Epithelial cell of esophagus (primary cell): ENCODE data around the gene CDH4.

Experiments used
- DNase-seq: peaks from one replicate; pipeline ENCODE4 v3.0.0; 2010; ENCODE audit warnings: low read depth
- H3K4me3 ChIP-seq: 2 replicates; pipeline ENCODE4 v1.5.1; 2011; ENCODE audit warnings: mild to moderate bottlenecking, low read length, control low read depth
- TF ChIP-seq, protein P1 (sequence below): IDR thresholded peaks from 2 replicates; pipeline ENCODE4 v1.5.1; 2011; ENCODE audit warnings: low read depth, mild to moderate bottlenecking, low read length, control low read depth, inconsistent platforms; ENCODE audit not compliant: insufficient read depth; ENCODE audit errors: missing control alignments

The CDH4 gene

DNA sequence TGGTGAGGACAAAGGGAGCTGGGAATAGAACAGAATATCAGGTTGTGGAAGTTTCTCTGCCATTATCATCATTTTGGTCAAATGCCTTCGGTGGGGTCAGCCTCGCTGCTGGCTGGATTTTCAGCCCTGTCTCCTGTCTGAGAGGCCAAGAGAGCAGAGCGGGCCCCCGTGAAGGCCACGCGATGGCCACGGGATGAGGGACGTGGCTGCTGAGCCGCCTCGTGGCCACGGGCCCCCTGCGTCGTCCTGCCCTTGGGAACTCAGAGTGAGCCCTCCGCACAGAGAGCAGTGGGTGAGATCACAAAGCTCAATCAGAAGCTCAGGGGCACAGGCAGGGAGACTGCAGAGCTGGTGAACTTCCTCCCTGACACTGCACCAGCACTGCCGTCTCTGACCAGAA is 363.7 kb downstream of the CDH4 start:
- DNase-seq: no peak

DNA sequence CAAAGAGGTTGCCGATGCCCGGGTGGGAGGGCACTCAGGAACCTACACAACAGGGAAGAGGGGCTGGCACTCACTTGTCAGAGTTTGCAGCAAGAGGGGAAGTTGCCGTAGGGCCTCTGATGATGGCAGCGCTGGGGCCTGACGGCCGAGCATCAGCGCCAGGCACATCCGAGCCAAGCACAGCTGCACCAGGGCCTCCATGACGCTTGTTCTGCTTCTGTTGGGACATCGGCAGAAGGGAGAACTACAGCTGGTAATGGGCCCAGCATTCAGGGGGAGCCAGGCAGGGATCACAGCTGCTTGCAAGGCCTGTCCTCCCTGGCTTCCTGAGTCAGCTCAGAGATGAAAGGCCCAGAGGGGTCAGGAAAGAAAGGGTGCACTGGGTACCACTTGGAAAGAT is 367.7 kb downstream of the CDH4 start:
- TF ChIP-seq, protein P1, sequence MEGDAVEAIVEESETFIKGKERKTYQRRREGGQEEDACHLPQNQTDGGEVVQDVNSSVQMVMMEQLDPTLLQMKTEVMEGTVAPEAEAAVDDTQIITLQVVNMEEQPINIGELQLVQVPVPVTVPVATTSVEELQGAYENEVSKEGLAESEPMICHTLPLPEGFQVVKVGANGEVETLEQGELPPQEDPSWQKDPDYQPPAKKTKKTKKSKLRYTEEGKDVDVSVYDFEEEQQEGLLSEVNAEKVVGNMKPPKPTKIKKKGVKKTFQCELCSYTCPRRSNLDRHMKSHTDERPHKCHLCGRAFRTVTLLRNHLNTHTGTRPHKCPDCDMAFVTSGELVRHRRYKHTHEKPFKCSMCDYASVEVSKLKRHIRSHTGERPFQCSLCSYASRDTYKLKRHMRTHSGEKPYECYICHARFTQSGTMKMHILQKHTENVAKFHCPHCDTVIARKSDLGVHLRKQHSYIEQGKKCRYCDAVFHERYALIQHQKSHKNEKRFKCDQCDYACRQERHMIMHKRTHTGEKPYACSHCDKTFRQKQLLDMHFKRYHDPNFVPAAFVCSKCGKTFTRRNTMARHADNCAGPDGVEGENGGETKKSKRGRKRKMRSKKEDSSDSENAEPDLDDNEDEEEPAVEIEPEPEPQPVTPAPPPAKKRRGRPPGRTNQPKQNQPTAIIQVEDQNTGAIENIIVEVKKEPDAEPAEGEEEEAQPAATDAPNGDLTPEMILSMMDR: no peak
- no peak overlapping the region for H3K4me3 ChIP-seq
- no peak for DNase-seq

More for the DNA sequence above, 363.7 kb downstream of the CDH4 start:
- TF ChIP-seq, protein P1: no peak
- no peak overlapping the region for H3K4me3 ChIP-seq

DNA sequence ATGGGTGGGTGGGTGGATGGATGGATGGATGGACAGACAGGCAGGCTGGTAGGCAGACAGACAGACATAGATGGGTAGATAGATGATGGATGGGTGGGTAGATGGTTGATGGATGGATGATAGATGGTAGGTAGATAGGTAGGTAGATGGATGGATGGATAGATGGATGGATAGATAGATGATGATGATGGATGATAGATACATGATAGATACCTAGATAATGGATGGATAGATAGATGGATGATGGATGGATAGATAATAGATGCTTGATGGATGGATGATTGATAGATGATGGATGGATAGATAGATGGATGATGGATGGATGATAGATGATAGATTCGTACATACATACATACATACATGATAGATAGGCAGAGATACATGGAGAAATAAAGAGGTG is 368.1 kb downstream of the CDH4 start:
- TF ChIP-seq, protein P1: no peak
- H3K4me3 ChIP-seq: no peak overlapping the region
- DNase-seq: no peak

DNA sequence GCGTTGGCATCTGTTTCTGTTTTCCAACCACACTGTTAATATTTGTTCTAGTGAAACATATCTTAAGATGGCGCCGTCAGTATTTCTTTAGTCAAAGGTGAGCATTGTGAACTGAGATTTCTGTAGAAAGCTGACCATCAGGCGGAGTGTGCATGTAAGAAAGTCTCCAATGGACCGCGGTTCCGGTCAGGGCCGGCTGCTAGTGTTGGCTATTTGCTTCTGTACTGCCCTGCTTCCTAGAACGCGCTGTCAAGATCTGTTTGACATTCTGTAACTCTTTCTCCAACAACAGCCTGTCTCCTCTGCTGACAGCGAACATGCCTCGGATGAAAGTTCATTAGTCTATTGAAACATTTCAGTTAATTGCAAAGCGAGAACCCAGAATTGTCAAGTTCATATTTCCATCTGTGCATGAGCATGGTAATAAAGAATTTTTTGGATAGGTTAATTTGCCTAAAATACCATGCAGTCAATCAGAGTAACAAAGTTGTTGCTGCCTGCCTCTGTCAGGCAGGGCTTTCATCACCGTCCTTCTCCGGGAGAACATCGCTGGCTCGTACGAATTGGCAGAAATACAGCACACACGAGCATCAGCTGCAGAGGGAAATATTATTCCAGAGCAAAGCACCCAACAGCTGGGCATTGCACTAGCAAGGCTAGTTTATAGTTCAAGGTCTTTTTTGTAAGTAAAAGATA is 369.1 kb downstream of the CDH4 start:
- DNase-seq: no peak
- TF ChIP-seq, protein P1: no peak
- no peak overlapping the region for H3K4me3 ChIP-seq

DNA sequence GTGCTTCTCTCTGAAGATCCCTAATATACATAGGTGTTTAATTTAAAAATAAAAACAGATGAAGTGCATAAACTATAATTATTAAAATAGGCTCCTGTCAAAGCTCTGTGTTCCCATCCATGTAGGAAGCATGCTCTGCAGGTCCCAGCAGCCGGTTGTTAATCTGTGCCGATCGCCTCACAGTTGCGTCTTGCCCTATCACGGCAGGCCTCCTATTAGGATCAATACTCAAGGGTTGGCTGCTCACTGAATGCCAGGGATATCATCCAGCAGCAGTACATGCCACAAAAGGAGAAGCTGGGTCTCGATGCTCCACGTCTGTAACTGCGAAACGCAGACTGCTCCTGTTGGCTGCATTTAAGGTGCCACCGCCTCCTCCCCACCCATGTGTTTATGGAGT is 369.8 kb downstream of the CDH4 start:
- DNase-seq: no peak
- TF ChIP-seq, protein P1: no peak
- no peak overlapping the region for H3K4me3 ChIP-seq

DNA sequence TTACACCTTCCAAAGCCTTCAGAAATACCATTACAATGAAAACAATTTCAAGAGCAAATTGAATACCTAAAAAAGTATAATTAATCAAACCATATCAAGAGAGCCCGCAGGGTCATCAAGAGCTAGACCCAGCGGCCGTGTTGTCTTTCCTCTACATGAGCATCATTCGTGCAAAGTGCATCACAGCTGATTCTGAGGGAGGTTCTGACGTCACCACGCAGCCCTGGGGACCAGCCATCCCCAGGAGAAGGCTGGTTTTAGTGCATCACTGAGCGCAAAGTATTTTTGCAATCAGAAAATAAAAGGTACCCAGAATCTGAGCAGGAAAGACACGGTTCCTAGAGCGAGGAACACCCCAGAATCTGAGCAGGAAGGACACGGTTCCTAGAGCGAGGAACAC is 371.4 kb downstream of the CDH4 start:
- H3K4me3 ChIP-seq: no peak overlapping the region
- TF ChIP-seq, protein P1: no peak
- no peak for DNase-seq

DNA sequence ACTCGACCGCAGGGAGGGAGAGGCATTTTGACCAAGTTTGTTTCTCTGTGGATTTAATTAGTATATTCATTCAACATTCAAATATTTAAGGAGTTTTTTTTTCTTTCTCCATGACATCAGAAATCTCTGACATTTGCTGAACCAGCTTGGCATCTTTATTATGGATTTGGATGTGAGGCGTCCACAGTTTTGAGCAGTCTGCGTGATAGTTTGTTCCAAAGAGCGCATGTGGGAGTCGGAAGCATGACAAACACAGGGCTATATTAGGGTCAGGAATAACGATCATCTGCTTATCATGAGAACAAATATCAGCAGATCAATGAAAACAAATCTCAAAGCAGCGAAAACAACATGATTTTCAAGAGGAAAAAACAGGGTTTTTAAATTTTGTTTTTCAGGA is 373.2 kb downstream of the CDH4 start:
- TF ChIP-seq, protein P1: no peak
- no peak for DNase-seq
- no peak overlapping the region for H3K4me3 ChIP-seq
